AG08395 (cell line): Measurements from ENCODE around the gene MED12L.

ENCODE experiments used
- DNase-seq: peaks from one replicate; pipeline ENCODE4 v3.0.0; 2012; ENCODE audit warnings: mixed read lengths, low spot score

Gene MED12L

GRCh38 chr3:151182349-151183079 lies 97.0 kb downstream of the MED12L start:
- no peak for DNase-seq

DNA sequence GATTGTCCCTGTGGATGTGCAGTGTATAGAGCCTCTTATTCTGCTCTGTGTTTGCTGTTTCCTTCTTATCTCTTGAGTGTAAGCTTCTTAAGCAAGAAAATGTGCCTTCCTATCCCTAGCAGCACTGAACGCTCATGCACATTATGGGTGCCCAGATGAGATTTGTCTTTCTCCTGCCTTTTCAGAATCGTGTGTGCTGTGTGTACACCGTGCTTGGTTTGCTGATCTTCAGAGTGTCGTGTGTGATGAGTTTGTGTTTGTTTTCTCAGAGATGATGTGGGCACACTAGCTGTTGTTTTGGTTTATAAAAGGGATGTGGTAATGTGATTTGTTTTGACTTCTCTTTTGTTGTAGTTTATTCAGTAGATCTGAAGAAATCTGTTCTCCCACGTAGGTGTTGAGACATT lies 97.8 kb downstream of the MED12L start:
- DNase-seq = no peak

- no peak for DNase-seq
Measured at GRCh38 chr3:151191095-151191494, 105.6 kb downstream of the MED12L start.

- DNase-seq = no peak
Measured at GRCh38 chr3:151192545-151192944, 107.1 kb downstream of the MED12L start.

DNA sequence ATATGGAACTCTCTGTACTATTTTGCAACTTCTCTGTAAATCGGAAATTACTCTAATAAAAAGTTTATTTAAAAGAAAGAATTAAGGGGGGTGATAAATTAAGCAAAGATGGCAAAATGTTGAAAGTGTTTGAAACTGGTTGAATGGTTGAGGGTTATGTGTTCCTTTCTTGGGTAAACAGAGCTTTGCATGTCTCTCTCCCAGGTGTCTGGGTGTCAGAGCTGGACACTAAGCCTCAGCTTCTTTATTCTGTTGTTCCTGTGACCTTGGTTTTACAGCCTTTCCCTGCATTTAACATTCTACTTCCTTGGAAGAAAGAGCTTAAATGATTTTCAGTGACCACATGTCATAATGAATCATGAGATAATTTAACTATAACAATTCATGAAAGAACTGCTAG lies 110.4 kb downstream of the MED12L start:
- no peak for DNase-seq

DNA sequence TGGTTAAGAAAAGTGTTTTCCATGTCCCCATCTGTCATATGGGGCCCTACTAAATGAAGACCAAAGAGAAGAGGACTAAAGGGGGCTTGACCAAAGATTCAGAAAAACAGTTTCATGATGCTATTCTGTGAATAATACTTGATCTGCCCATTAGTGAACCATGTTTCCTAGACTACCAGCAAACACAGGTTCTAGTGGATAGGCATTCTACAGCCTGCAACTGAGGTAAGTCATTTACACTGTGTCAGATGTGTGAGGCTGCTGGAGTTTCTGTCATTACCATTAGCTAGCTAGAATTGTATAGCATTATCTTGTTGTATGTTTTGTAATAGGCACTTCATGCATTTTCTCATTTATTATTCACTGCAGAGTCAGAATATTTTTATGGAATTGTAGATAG lies 111.0 kb downstream of the MED12L start:
- DNase-seq = no peak

- DNase-seq = no peak
Measured at GRCh38 chr3:151197228-151197627, 111.8 kb downstream of the MED12L start.

DNA sequence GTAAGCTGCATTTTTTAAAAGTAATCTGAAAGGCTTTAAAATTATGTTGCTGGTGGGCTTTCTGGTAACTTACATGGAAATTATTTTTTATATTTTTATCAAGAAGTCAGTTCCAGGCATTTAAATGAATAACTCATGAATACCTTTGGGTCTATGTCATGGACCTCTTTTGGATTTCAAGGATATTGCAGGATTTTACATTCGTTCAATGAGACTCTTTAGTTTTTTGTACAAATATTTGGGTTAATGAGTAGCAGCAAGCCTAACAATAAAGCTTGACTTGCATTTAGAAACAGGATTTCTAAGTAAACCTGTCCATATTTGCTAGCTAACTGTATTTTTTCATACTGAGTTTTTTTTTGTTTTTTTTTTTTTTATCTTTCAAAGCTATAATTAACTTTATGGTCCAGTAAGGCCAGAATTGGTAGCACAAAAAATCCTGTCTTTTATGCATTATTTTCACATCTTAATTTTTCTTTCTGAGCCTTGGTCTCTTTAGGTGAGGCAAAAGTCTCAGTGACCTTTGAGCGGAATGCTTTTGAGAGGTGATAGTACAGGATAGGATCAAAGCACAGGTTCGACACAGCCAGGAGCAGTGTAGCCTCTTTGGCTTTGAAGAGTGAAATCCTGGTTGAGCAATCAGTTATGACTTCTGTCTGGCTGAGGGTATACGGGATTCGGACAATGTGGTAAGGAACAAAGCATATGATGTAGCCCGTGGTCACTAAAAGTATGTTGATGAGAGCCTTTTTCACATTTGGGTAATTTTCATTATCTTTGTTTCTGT lies 112.7 kb downstream of the MED12L start:
- DNase-seq = no peak

- no peak for DNase-seq
Measured at GRCh38 chr3:151198849-151199248, 113.4 kb downstream of the MED12L start.

DNA sequence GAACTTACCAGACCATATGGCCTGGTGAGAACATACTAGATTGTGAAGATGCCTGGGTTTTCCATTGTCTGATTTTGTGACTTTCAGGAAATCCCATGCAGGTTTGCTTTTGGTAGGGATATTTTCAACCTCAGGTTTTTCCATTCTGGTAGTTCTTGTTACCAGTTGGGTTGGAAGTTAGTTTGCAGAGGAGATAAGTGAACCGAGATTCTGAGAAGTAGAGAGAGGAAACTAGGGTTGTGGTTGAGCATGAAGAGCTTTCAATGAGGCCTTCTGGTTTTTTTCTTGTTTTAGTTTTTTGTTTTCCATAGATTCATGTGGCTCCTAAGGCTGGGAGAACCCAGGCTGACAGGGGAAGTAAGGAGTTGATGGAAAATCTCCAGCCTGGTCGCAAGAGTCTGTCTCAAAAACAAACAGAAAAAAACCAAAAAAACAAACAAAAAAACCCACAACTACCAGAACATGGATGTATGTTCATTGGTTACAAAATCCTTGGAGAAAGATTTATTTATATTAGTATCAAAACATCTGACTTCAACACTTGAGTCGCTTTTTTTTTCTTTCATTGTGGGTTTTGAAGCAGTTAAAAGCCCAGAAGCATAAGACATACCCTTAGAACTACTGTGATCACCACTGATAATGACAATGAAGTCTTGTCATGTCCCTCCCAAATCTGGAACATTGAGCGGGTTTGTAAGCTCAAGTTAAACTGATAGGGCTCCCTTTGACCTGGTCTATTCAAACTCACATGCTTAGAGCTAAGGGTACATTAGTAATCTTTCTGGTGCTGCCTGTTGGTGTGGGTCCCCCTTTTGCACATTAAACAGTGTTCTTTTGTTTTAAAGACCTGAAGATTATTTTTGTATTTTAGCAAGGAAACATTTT lies 114.3 kb downstream of the MED12L start:
- DNase-seq = no peak

DNA sequence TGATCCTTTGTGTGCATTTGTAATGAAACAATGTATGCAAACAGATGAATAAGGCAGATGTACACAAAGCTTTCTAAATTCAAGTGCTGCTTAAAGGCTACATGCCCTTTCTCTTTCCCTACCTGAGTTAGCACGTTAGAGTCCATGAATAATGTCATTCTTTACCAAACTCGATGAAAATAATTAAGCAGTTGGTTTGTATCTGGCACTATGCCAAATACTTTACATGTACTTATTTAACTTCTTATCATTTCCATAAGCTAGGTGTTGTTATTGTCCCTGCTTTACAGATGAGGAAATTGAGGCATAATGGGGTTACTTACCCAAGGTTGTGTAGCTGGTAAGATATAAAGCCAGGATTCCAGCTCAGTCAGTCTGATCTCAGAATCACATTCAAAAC lies 115.1 kb downstream of the MED12L start:
- DNase-seq = no peak

DNA sequence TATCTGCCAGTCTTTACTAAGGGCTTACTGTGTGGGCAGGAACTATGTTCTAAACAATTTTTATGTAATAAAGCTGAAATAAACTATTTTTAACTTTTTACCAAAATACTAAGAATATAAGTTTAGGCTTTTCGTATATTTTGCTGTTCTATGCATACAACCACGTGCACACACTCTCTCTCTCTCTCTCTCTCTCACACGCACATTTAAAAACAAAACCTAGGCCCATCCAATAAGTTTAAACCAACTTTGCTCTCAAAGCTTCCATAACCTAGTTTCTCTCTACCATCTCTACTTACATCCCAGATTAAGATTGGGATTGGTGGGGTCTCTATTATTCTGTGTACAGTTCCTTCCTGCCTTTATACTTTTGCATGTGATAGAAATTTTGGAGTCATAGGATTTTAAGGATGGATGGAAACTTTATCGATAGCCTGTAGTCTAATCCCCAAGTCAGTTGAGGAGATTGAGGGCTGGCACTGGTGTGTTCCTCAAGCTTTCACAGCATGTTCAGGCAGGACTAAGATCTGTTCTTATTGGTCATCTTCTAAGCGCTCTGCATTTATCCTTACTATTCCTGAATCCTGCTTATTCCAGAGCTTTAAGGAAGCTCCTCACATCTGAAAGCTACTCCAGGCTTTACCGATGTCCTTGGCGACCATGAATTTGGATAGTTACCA lies 115.7 kb downstream of the MED12L start:
- no peak for DNase-seq

- no peak for DNase-seq
Measured at GRCh38 chr3:151203051-151203420, 117.6 kb downstream of the MED12L start, which contains the start of gene GPR171. Gene GPR171, minus strand, starts transcription at chr3:151203216. Its CDS starts 3,830 bp downstream, at chr3:151199386.

GRCh38 chr3:151204530-151205402 lies 119.3 kb downstream of the MED12L start:
- DNase-seq = no peak

DNA sequence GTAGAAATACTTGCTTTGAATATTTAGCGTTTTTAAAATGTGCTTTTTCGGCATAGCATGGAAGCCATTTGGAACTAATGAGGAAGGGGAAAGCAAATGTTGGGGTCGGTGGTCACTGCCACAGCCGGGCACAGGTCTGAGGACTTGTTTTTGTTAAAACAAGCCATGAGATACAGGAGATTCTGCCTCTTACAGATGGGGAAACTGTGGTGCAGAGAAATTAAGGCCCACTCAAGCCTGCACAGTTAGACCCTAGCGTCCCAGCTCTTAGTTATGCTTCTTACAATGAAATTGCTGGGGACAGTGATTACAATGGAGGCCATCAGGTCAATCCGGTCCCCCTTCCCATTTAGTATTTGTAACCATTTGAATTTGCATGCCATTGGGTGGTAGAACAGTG lies 120.0 kb downstream of the MED12L start:
- DNase-seq = no peak

DNA sequence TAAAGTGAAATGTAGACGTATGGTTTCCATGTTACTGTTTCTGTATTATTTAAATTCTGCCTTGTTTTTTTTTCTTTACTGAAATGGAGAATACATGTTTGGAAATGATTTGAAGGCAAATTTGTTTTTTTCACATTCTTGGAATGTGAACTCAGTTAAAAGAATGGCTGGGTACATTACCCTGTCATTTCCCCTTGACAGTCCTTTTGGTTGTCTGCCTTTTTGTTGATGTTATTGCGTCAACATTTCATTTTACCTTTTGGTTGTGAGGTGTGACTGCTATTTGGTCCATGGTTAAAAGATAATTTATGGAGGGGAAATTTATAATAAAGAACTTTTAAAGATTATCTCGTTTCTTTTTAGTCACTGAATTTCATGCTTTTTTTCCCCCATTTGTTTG lies 120.7 kb downstream of the MED12L start:
- no peak for DNase-seq

- DNase-seq = no peak
Measured at GRCh38 chr3:151209654-151210053, 124.2 kb downstream of the MED12L start.

- DNase-seq = no peak
Measured at GRCh38 chr3:151210676-151211381, 125.4 kb downstream of the MED12L start.

DNA sequence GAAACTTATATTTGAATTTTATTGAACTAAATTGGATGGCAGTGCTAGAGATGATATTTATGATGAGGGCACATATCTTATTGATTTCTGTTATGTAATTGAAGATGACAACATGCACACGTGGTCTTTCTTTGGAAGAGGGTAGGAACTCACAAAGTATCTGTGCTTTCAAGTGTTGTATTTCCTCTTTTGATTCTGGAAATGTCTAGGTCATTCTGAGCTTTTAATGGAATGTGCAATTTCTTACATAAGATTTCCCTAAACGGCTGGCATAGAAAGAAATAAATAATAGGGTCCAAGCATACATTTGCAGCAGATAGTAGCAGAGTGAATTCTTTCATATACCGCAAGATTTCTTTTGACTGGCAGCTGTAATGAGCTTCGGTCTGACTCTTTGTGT lies 127.7 kb downstream of the MED12L start:
- no peak for DNase-seq

DNA sequence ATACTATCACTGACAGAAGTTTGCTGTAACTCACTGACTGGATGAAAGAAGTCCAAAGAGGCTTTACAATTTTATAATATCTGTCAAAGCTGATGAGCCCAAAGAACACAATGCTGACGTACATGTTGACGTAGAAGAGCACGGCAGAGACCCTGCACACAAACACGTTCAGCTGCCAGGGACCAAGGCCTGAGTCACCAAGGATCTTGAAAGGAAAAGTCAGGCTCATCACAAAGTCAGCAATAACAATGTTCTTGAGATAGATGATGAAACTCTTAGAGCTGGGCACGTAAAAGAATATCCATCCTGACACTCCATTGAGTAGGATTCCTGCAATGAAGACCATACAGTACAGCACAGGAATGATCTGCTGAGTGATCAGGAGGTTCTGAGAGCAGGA lies 128.4 kb downstream of the MED12L start:
- no peak for DNase-seq
